GM18951 (cell line): ENCODE measurements around the gene TMEM167B.
A peak's percentile ranks its signal among the peaks of the same experiment; 100 is the strongest.

Source experiments
- POLR2A ChIP-seq: IDR thresholded peaks from 4 replicates; pipeline ENCODE4 v1.6.1; 2011; ENCODE audit warnings: mild to moderate bottlenecking; ENCODE audit not compliant: insufficient read length, insufficient read depth; ENCODE audit errors: extremely low read depth
- in situ Hi-C: fragments of 300-500 bp; cut with MboI; formaldehyde crosslinking; loops from one replicate; pipeline ENCODE4 v1.12.0; 2022; ENCODE audit warnings: low sequenced_read_pairs, mixed read lengths, inconsistent platforms; ENCODE audit not compliant: unreplicated experiment

The TMEM167B gene

DNA sequence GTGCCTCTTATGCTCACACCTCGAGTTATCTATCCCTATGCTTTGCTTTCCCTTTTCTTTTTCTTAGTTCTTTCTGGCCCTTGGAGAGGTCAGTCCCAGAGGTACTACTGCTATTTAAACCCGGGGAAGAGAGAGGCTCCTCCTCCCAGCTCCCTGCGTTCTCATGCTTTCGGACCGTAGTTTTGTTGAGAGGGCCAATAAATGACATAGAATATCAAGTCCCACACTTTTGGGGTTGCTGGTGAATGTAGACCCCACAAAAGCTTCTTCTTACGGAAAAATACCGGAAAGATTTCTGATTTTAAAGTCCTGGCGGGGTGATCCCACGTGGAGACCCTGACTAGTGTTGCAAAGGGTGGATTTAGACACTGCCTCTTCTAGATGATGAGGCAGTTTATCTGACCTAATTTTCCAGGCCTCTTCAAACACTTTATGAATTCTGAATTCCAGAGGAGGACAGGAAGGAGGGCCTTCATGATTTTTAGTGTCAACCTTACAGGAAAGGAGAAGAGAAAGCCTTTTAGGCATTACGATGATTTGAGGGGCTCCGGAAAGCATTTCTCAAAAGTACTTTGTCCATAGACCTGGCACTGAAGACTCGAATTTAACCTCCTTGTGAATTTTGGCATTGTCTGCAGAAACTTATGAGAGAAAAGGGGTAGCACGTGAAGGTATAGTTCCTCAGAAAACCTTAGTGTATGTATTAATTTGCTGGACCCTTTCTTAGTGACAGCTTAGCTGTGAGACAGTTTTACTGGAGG lies 694 bp downstream of the TMEM167B start:
- in situ Hi-C loops: no loop called here
- TF ChIP-seq POLR2A: no peak

GRCh38 chr1:109091839-109092193 lies 1.3 kb downstream of the TMEM167B start:
- TF ChIP-seq POLR2A: no peak
- in situ Hi-C loops: no loop called here

- no peak for TF ChIP-seq POLR2A
- in situ Hi-C loops: no loop called here
Measured at GRCh38 chr1:109094377-109094803, 3.8 kb downstream of the TMEM167B start.

DNA sequence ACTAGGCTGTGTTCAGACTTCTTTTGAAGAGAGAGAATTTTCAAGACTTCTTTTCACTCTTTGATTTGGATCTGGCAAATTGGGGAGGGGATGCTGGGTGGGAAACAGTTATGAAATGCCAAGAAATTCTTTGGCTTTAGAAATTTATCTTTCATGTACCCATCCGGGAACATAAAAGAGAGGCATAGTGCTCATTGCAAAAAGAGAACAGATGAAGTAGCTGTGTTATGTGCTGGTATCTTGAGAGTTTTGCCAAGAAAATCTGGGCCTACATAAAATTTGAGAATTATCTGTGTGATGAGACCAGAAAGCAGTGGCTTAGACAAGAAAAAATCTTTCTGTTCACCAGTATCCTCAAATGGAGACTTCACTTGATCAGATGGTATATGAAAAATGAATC lies 4.3 kb downstream of the TMEM167B start:
- in situ Hi-C loops: no loop called here
- no peak for TF ChIP-seq POLR2A

DNA sequence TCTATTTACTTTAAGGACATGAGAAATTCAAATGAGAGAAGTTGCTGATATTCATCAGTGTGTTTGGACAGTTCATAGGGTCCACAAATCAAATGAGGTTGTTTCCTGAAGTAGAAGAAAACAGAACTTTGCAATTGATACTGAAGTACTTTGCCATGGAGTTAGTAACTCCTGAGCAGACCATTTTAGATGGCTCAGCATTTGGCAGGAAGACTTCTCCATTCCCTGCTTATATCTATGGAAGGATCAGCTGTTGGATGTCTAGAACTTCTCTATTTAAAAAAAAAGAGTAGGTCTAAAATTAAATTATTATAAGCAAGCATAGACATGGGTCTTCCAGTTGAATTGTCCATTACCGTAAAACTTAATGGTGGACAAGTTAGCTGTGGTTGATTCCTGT lies 5.1 kb downstream of the TMEM167B start:
- TF ChIP-seq POLR2A: no peak
- in situ Hi-C loops: no loop called here

GRCh38 chr1:109096120-109096519 lies 5.6 kb downstream of the TMEM167B start:
- in situ Hi-C loops: no loop called here
- TF ChIP-seq POLR2A: no peak

- in situ Hi-C loops: no loop called here
- TF ChIP-seq POLR2A: peak; percentile 100
Measured at GRCh38 chr1:109099938-109100773, 9.6 kb downstream of the TMEM167B start.

DNA sequence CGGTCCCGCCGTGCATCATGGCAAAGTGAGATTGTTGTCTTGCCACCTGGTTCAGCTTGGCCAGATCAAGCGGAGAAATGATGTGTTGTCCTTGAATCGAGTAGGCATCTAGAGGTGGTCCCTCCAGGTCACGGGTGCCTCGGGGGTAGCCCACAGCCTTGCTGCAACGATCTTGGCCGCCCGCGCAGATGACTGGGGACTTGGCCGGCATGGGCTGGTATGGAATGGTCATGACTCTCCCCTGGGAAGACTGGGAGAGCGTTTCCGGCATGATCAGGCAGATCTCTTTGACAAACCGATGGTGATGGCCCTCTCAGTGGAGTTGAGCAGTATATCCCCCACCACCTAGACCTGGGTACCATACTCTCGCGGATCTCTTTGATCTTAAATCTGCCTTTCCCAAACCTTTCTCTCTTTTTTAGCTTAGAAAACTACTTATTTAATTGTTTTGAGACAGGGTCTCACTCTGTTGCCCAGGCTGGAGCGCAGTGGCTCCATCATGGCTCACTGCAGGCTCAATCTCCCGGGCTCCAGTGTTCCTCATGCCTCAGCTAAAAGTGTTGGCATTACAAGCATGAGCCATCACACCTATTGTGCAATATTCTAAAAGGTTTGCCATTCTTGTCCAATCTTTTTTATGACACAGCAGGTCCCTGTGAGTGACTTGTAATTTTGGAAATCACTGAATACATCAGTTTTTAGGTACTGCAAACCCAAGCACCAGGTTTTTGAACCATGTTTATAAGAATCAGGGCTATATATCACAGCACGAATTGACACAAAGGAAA lies 14.0 kb downstream of the TMEM167B start:
- in situ Hi-C loops: no loop called here
- no peak for TF ChIP-seq POLR2A

DNA sequence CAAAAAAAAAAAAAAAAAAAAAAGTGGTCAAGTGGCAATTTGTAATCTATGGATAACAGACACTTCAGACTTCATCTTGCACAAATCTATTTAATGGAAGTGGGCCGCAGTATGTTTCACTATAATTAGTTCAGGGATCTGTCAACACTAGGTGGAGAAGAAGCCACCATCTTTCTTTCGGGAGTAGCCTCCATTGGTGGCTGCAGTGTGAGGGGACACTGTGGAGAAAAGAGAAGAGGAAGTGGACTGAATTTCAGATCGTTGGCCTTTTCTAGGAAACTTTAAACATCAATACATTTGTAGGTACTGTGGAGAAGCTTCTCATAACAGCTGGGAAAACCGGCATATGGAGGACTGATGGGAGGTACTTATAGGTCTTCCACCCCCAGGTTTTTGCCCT lies 15.3 kb downstream of the TMEM167B start:
- in situ Hi-C loops: no loop called here
- TF ChIP-seq POLR2A: no peak

- in situ Hi-C loops: no loop called here
- TF ChIP-seq POLR2A: no peak
Measured at GRCh38 chr1:109107785-109108184, 17.2 kb downstream of the TMEM167B start.

DNA sequence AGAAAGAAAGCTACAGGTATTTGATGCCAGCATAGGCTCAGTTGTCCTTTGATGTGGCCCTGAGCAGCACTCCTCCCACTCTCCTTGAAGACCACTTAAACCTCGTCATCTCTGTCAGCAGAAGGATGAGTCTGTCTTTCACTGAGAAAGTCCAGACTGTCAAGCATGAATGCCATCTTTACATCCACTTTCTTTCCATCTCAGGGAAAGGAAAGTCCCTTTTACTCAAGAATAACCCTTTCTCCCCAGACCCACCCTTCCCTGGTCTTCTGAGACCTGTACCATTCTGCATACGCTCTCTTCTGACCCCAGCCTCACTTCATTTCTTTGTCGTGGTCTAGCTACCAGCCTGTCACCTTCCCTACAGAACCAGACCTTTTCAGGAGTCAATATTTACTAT lies 19.3 kb downstream of the TMEM167B start:
- no peak for TF ChIP-seq POLR2A
- in situ Hi-C loops: no loop called here

GRCh38 chr1:109111386-109112055 lies 21.0 kb downstream of the TMEM167B start:
- no peak for TF ChIP-seq POLR2A
- in situ Hi-C loops: no loop called here
